Body of pancreas (tissue), 4 donors: ENCODE results near the gene NUP98. TPM values are rescaled to one million over a fixed set of nuclear protein-coding genes. Genes with fewer than 3 reads are reported as not detected.

Source experiments
- ATAC-seq: fragments of 150-250 bp; one replicate; pipeline ENCODE4 v1.9.1; 2016
- DNase-seq, 4 donors: peaks; one replicate each; pipeline ENCODE4 v3.0.0-alpha.2; 2019
- H3K27ac ChIP-seq, 4 donors: fragments of 200-600 bp; sonication (generic); 1 replicate in 3 of 4; 2 replicates in 1 of 4; pipeline versions ENCODE4 v1.5.1 to v1.6.1; 2016 to 2019; ENCODE audit warnings: mild to moderate bottlenecking in 1 of 4, mixed read lengths in 1 of 4, moderate library complexity in 1 of 4
- H3K27me3 ChIP-seq, 2 donors: fragments of 200-600 bp; sonication (generic); one replicate each; pipeline ENCODE4 v1.6.0; 2016; ENCODE audit warnings: mild to moderate bottlenecking in 1 of 2
- H3K36me3 ChIP-seq, 2 donors: fragments of 200-600 bp; sonication (generic); replicated peaks in 1 of 2; 2 replicates each; pipeline ENCODE4 v1.5.1; 2016; ENCODE audit warnings: low read depth in 2 of 2; ENCODE audit not compliant: insufficient read depth in 1 of 2
- H3K4me1 ChIP-seq: fragments of 200-600 bp; sonication (generic); one replicate; pipeline ENCODE4 v1.6.0; 2016
- H3K4me3 ChIP-seq, 2 donors: fragments of 200-600 bp; sonication (generic); 1 replicate in 1 of 2; 2 replicates in 1 of 2; pipeline ENCODE4 v1.5.1; 2016 to 2019
- H3K9me3 ChIP-seq, 3 donors: fragments of 200-600 bp; sonication (generic); 1 replicate in 2 of 3; 2 replicates in 1 of 3; pipeline ENCODE4 v1.5.1; 2016
- POLR2A ChIP-seq, 3 donors: fragments of 450-650 bp; IDR thresholded peaks; one replicate each; pipeline ENCODE4 v1.6.1; 2016; ENCODE audit warnings: antibody characterized with exemption in 3 of 3, mild to moderate bottlenecking in 2 of 3
- WGBS, 2 donors: methylation state at CpG; one replicate each; pipeline ENCODE4 v1.1.5; 2017; 5-methylcytosine and 5-hydroxymethylcytosine counted together
- intact Hi-C: fragments of 100-400 bp; cut with DNase I; formaldehyde crosslinking; loops from one replicate; pipeline ENCODE4 v1.15.1; 2023
- total RNA-seq, 2 donors: library from RNA; depleted of rRNA; stranded (reverse); fragments of >200 nt; gene quantifications; one replicate each; pipeline ENCODE4 v1.1.0, GENCODE V29; 2016
- TF ChIP-seq, protein P1 (sequence below), 7 experiments: fragments of 450-650 bp in 4 of 7; fragments of 200-600 bp in 3 of 7; sonication (generic) in 3 of 7; IDR thresholded peaks; one replicate each; pipeline ENCODE4 v1.5.1; 2016 to 2019; ENCODE audit warnings: antibody characterized with exemption in 7 of 7

Gene NUP98
- total RNA-seq, 2 donors from 2014 or later: 37.9 to 62.0 TPM

DNA sequence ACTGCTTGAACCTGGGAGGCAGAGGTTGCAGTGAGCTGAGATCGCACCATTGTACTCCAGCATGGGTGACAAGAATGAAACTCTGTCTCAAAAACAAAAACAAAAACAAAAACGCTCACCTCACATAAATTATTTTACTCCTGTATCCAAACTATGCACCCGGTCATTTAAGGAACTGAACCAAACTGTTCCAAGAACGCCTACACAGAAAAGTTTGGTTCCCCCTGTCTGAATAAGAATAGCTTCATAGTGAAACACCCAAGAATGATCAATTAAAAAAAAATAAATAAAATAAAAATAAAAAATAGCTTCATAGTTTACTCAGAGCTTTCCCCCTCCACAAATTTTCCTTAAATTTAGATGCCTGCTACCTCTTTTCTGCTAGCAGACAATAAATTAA, 13.7 kb downstream of the NUP98 start:
- H3K27me3 ChIP-seq: no peaks in the 10 kb centered on the region
- no peak for DNase-seq
- no peaks in the 10 kb centered on the region for H3K9me3 ChIP-seq
- no peak for TF ChIP-seq POLR2A (IDR thresholded peaks at IDR 0.05)
- TF ChIP-seq, protein P1, sequence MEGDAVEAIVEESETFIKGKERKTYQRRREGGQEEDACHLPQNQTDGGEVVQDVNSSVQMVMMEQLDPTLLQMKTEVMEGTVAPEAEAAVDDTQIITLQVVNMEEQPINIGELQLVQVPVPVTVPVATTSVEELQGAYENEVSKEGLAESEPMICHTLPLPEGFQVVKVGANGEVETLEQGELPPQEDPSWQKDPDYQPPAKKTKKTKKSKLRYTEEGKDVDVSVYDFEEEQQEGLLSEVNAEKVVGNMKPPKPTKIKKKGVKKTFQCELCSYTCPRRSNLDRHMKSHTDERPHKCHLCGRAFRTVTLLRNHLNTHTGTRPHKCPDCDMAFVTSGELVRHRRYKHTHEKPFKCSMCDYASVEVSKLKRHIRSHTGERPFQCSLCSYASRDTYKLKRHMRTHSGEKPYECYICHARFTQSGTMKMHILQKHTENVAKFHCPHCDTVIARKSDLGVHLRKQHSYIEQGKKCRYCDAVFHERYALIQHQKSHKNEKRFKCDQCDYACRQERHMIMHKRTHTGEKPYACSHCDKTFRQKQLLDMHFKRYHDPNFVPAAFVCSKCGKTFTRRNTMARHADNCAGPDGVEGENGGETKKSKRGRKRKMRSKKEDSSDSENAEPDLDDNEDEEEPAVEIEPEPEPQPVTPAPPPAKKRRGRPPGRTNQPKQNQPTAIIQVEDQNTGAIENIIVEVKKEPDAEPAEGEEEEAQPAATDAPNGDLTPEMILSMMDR (IDR thresholded peaks at IDR 0.05): no peak
- ATAC-seq: no peak
- H3K27ac ChIP-seq: no peak overlapping the region
- WGBS, 2 donors: 79 to 97% methylated on average over 4 of the region's 4 CpGs
- peaks cover 2 to 6% of the 10 kb centered on the region in 2 donors for H3K36me3 ChIP-seq
- intact Hi-C loops: no loop called here
- peaks cover 19% of the 10 kb centered on the region for H3K4me1 ChIP-seq
- no peak overlapping the region for H3K4me3 ChIP-seq

DNA sequence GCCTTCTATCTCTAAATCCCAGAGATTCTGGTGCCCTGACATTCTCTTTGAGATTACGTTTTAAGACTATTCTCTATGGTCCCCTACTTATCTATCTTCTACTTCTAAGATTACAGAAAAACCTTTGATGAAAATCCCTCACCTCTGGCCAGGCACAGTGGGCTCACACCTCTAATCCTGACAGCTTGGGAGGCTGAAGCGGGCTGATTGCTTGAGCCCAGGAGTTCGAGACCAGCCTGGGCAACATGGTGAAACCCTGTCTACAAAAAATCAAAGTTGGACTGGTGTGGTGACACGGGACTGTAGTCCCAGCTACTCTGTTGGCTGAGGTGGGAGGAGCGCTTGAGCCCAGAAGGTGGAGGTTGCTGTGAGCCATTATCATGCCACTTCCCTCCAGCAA, 14.4 kb downstream of the NUP98 start:
- Histone ChIP-seq H3K4me3 (no peak overlapping the region), H3K27me3 (no peaks in the 10 kb centered on the region), H3K36me3 (peaks cover 7% of the 10 kb centered on the region in 2 donors), H3K9me3 (no peaks in the 10 kb centered on the region), H3K4me1 (peaks cover 19% of the 10 kb centered on the region), H3K27ac (no peak overlapping the region)
- intact Hi-C loops: no loop called here
- WGBS, 2 donors: 82% methylated on average over 5 of the region's 5 CpGs
- no peak for TF ChIP-seq POLR2A (IDR thresholded peaks at IDR 0.05)
- TF ChIP-seq, protein P1 (IDR thresholded peaks at IDR 0.05): no peak
- no peak for ATAC-seq
- DNase-seq: no peak

DNA sequence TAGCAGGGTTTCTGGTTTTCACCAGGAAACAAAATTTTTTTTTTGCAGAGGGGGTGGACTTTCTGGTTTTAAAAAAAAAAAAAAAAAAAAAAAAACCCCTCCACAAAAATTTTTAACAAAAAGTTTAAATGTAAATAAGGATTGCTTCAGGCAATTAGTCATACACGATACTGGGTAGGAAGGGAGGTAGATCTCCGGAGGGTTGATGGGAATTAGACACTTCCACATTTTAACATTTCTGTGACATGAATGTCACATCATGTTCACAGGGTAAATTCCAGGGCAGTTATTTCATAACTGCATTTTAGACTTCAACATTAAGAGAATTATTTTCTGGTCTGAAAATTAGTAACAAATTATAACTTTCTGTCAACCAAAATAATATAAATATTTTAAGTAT, 15.9 kb downstream of the NUP98 start:
- WGBS, 2 donors: 16% methylated on average over 2 of the region's 2 CpGs
- H3K27me3 ChIP-seq: no peaks in the 10 kb centered on the region
- no peak overlapping the region for H3K4me3 ChIP-seq
- no peak for TF ChIP-seq POLR2A (IDR thresholded peaks at IDR 0.05)
- TF ChIP-seq, protein P1 (IDR thresholded peaks at IDR 0.05): no peak
- H3K9me3 ChIP-seq: no peaks in the 10 kb centered on the region
- DNase-seq (no peak), ATAC-seq (no peak)
- H3K27ac ChIP-seq: peak overlapping the region in 1 of 4 donors; percentile 37
- peaks cover 4% of the 10 kb centered on the region for H3K4me1 ChIP-seq
- intact Hi-C loops: no loop called here
- H3K36me3 ChIP-seq: peaks cover 9 to 11% of the 10 kb centered on the region in 2 donors

DNA sequence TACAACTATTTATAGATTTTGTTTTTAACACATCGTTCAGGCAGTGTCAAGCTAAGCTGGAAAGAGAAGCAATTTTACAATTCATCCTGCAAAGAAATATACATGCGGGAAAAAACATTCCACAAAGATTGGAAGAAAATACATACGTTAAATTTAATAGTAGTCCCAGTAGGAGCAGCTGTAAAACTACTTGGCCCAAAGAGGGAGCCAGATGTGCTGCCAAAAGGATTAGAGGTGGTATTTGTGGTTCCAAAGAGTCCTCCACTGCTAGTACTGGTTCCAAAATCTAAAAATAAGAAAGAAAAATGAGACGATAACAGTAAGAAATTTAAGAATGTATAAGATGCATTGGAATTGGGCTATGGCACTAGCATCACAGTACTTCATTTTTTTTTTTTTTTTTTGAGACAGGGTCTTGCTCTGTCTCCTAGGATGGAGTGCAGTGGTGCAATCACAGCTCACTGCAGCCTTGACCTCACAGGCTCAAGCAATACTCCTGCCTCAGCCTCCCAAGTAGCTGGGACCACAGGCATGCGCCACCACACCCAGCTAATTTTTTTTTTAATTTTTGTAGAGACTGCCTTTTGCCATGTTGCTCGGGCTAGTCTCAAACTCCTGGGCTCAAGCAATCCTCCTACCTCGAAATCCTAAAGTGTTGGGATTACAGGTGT, 21.5 kb downstream of the NUP98 start:
- DNase-seq (no peak), ATAC-seq (no peak)
- H3K4me1 ChIP-seq: no peaks in the 10 kb centered on the region
- H3K36me3 ChIP-seq: peaks cover 19 to 35% of the 10 kb centered on the region in 2 donors
- no peaks in the 10 kb centered on the region for H3K9me3 ChIP-seq
- 77 to 90% methylated on average over 7 of the region's 7 CpGs for WGBS, 2 donors
- H3K4me3 ChIP-seq: no peak overlapping the region
- TF ChIP-seq POLR2A (IDR thresholded peaks at IDR 0.05): no peak
- TF ChIP-seq, protein P1 (IDR thresholded peaks at IDR 0.05): no peak
- H3K27me3 ChIP-seq: no peaks in the 10 kb centered on the region
- intact Hi-C loops: loop anchor here (10.0 kb wide), 1 partner anchor 51 kb away; no protein-coding TSS in a partner anchor
- no peak overlapping the region for H3K27ac ChIP-seq

DNA sequence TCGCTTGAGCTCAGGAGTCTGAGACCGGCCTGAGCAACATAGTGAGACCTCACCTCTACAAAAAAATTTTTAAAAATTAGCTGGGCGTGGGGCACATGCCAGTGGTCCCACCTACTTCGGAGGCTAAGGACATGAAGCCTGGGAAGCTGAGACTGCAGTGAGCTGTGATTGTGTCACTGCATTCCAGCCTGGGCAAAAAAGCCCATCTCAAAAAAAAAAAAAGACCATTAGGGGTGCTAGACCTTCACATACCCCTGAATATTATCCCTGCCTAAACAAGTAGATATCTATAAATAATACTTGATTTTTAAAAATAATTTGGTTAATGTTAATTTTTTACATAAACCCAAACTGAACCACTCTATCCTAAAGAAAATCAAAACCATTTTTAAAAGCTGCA, 24.2 kb downstream of the NUP98 start:
- intact Hi-C loops: loop anchor here (10.0 kb wide), 1 partner anchor 48 kb away; no protein-coding TSS in a partner anchor
- TF ChIP-seq, protein P1 (IDR thresholded peaks at IDR 0.05): no peak
- no peak for TF ChIP-seq POLR2A (IDR thresholded peaks at IDR 0.05)
- Histone ChIP-seq H3K27me3 (no peaks in the 10 kb centered on the region), H3K27ac (no peak overlapping the region), H3K4me3 (no peak overlapping the region), H3K36me3 (peaks cover 15 to 43% of the 10 kb centered on the region in 2 donors), H3K9me3 (no peaks in the 10 kb centered on the region), H3K4me1 (no peaks in the 10 kb centered on the region)
- 90 to 93% methylated on average over 4 of the region's 4 CpGs for WGBS, 2 donors
- ATAC-seq (no peak), DNase-seq (no peak)
